Epithelial cell of esophagus (primary cell): ENCODE measurements around the gene SLTM.
"Not testable (repeated sequence)": the region's sequence is repeated elsewhere in the genome, so short reads cannot be mapped to it uniquely, and the experiment has no call there.

Experiments
- DNase-seq: peaks from one replicate; pipeline ENCODE4 v3.0.0; 2010; ENCODE audit warnings: low read depth
- H3K4me3 ChIP-seq: 2 replicates; pipeline ENCODE4 v1.5.1; 2011; ENCODE audit warnings: mild to moderate bottlenecking, low read length, control low read depth
- CTCF ChIP-seq: IDR thresholded peaks from 2 replicates; pipeline ENCODE4 v1.5.1; 2011; ENCODE audit warnings: low read depth, mild to moderate bottlenecking, low read length, control low read depth, inconsistent platforms; ENCODE audit not compliant: insufficient read depth; ENCODE audit errors: missing control alignments

The SLTM gene

GRCh38 chr15:58864602-58865424 is 68.7 kb downstream of the SLTM start:
- no peak overlapping the region for H3K4me3 ChIP-seq
- TF ChIP-seq CTCF = no peak
- no peak for DNase-seq

- DNase-seq = no peak
- TF ChIP-seq CTCF = no peak
- no peak overlapping the region for H3K4me3 ChIP-seq
These were observed 71.2 kb downstream of the SLTM start for GRCh38 chr15:58862326-58862725.

- not testable (repeated sequence) for H3K4me3 ChIP-seq, DNase-seq
These were observed 76.9 kb downstream of the SLTM start for GRCh38 chr15:58856621-58857020.

GRCh38 chr15:58856086-58856485 is 77.4 kb downstream of the SLTM start:
- no peak for DNase-seq
- H3K4me3 ChIP-seq = no peak overlapping the region
- no peak for TF ChIP-seq CTCF

- no peak for DNase-seq
- no peak for TF ChIP-seq CTCF
- no peak overlapping the region for H3K4me3 ChIP-seq
These were observed 78.9 kb downstream of the SLTM start for GRCh38 chr15:58854593-58854992.

- H3K4me3 ChIP-seq = no peak overlapping the region
- no peak for DNase-seq
- peak; percentile 15 for TF ChIP-seq CTCF
These were observed 81.1 kb downstream of the SLTM start for GRCh38 chr15:58852347-58852746.

- H3K4me3 ChIP-seq, DNase-seq: not testable (repeated sequence)
These were observed 82.3 kb downstream of the SLTM start for GRCh38 chr15:58851205-58851604.

- no peak overlapping the region for H3K4me3 ChIP-seq
- no peak for TF ChIP-seq CTCF
- DNase-seq = no peak
These were observed 90.6 kb downstream of the SLTM start for GRCh38 chr15:58842713-58843396.
